Testis (tissue), 3 donors: ENCODE measurements around the gene SLC9A4. TPM values are rescaled to one million over a fixed set of nuclear protein-coding genes. Genes with fewer than 3 reads are reported as not detected.

ENCODE experiments used
- DNase-seq: peaks from one replicate; pipeline ENCODE4 v3.0.0-alpha.2; 2019
- H3K27ac ChIP-seq, 2 donors: fragments of 200-600 bp; sonication (generic); one replicate each; pipeline ENCODE4 v1.5.1; 2019
- H3K27me3 ChIP-seq: fragments of 200-600 bp; sonication (generic); one replicate; pipeline ENCODE4 v1.5.1; 2019
- H3K36me3 ChIP-seq: fragments of 200-600 bp; sonication (generic); one replicate; pipeline ENCODE4 v1.5.1; 2017; ENCODE audit warnings: low read depth; ENCODE audit errors: missing control alignments
- H3K4me1 ChIP-seq: fragments of 200-600 bp; sonication (generic); one replicate; pipeline ENCODE4 v1.5.1; 2019
- H3K4me3 ChIP-seq, 2 donors: fragments of 200-600 bp; sonication (generic); one replicate each; pipeline ENCODE4 v1.5.1; 2017 to 2019
- H3K9me3 ChIP-seq: fragments of 200-600 bp; sonication (generic); one replicate; pipeline ENCODE4 v1.5.1; 2017
- POLR2A ChIP-seq: fragments of 450-650 bp; IDR thresholded peaks from one replicate; pipeline ENCODE4 v1.6.1; 2017; ENCODE audit warnings: antibody characterized with exemption, mild to moderate bottlenecking, moderate library complexity
- WGBS, 2 donors: methylation state at CpG; one replicate each; pipeline ENCODE4 v1.1.5; 2018; 5-methylcytosine and 5-hydroxymethylcytosine counted together
- intact Hi-C: fragments of 100-400 bp; cut with DNase I; formaldehyde crosslinking; loops from one replicate; pipeline ENCODE4 v1.15.1; 2023; ENCODE audit warnings: low total_unique reads
- microRNA-seq, 2 donors: library from miRNA; unstranded; fragments of <30 nt; microRNA quantifications; one replicate each; pipeline ENCODE4, GENCODE V29; 2016; ENCODE audit warnings: borderline number of aligned reads in 2 of 2, borderline replicate concordance in 1 of 2
- polyA plus RNA-seq: library from polyadenylated mRNA; stranded (reverse); fragments of 350-450 nt; fragmentation: Illumina TruSeq; extraction: RNeasy Lipid Tissue Mini Kit (QIAGEN cat#74804); gene quantifications from one replicate; pipeline ENCODE4 v1.2.3, GENCODE V29; 2014; ENCODE audit warnings: low read depth, low replicate concordance; ENCODE audit not compliant: insufficient read depth
- small RNA-seq, 2 donors: library from RNA; depleted of rRNA; stranded (forward); fragments of <200 nt; gene quantifications; one replicate each; pipeline ENCODE3, GENCODE V24; 2016
- total RNA-seq, 2 donors: library from RNA; depleted of rRNA; stranded (reverse); fragments of >200 nt; gene quantifications; one replicate each; pipeline ENCODE4 v1.2.3, GENCODE V29; 2016
- TF ChIP-seq, protein P1 (sequence below), 3 experiments: fragments of 450-650 bp in 2 of 3; fragments of 200-600 bp in 1 of 3; sonication (generic) in 1 of 3; IDR thresholded peaks; one replicate each; pipeline ENCODE4 v1.5.1; 2016 to 2019; ENCODE audit warnings: antibody characterized with exemption in 3 of 3, mild to moderate bottlenecking in 2 of 3, moderate library complexity in 1 of 3

Gene SLC9A4
- total and polyA plus RNA-seq, 3 donors from 2014 or later = 0.31 to 0.81 (median 0.34) TPM

DNA sequence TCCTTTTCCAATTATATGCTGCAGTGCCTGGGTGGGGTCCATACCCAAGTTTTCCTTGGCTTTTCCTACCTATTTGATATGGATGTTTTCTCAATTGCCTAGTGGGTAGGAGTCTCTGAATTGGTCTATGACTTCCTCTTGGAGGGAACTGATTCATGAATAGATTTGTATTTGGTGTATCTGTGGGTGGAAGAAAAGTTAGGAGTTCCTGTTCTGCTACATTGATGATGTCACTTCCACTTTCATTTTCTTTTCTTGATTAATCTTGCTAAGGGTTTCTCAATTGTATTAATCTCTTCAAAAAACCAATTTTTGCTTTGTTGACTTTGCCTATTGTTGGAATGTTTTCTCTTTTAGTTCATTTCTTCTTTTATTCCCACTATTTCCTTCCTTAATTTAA is 108.9 kb downstream of the SLC9A4 start:
- DNase-seq = no peak
- intact Hi-C loops = no loop called here
- TF ChIP-seq, protein P1, sequence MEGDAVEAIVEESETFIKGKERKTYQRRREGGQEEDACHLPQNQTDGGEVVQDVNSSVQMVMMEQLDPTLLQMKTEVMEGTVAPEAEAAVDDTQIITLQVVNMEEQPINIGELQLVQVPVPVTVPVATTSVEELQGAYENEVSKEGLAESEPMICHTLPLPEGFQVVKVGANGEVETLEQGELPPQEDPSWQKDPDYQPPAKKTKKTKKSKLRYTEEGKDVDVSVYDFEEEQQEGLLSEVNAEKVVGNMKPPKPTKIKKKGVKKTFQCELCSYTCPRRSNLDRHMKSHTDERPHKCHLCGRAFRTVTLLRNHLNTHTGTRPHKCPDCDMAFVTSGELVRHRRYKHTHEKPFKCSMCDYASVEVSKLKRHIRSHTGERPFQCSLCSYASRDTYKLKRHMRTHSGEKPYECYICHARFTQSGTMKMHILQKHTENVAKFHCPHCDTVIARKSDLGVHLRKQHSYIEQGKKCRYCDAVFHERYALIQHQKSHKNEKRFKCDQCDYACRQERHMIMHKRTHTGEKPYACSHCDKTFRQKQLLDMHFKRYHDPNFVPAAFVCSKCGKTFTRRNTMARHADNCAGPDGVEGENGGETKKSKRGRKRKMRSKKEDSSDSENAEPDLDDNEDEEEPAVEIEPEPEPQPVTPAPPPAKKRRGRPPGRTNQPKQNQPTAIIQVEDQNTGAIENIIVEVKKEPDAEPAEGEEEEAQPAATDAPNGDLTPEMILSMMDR (IDR thresholded peaks at IDR 0.05) = no peak
- TF ChIP-seq POLR2A = no peak
- Histone ChIP-seq H3K36me3 (no peaks in the 10 kb centered on the region), H3K4me3 (no peak overlapping the region), H3K9me3 (no peaks in the 10 kb centered on the region), H3K27me3 (no peaks in the 10 kb centered on the region), H3K4me1 (no peaks in the 10 kb centered on the region), H3K27ac (no peak overlapping the region)

DNA sequence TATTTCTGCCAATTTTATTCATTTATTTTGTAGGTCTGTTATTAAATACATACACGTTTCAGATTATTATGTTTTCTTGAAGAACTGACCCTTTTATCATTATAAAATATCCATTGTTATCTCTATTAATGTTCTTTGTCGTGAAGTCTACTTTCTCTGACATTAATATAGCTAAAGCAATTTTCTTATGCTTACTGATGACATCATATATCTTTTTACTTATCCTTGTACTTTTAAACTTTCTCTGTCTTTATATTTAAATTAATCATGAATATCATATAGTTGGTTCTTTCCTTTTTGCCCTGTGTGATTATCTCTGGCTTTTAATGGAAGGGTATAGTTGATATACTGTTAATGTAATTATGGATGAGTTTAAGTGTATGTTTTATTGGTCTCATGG is 109.8 kb downstream of the SLC9A4 start:
- Histone ChIP-seq H3K4me1 (no peaks in the 10 kb centered on the region), H3K4me3 (no peak overlapping the region), H3K36me3 (no peaks in the 10 kb centered on the region), H3K27ac (no peak overlapping the region), H3K9me3 (no peaks in the 10 kb centered on the region), H3K27me3 (no peaks in the 10 kb centered on the region)
- no peak for DNase-seq
- intact Hi-C loops = no loop called here
- 54 to 67% methylated on average over 2 of the region's 2 CpGs for WGBS, 2 donors
- TF ChIP-seq, protein P1 (IDR thresholded peaks at IDR 0.05) = no peak
- no peak for TF ChIP-seq POLR2A

Small RNA genes within 50 kb of the gene (microRNA-seq; reads per million reads assigned to microRNA genes)
- gene MIR4772 = 0 reads per million in 2 donors

Small RNA genes within 50 kb of the gene (small RNA-seq; reads per million reads assigned to genes)
- gene MIR4772 = 0 reads per million in 2 donors

Other genes with a start within 250 kb of the SLC9A4 start
- 1 to 10 TPM; 1.0 to 5.8 TPM for gene IL1RL1, start 161.7 kb upstream of the SLC9A4 start, total RNA-seq
- 0.78 TPM for gene IL1RL1, start 161.7 kb upstream of the SLC9A4 start, polyA plus RNA-seq
- gene IL18R1, start 117.4 kb upstream of the SLC9A4 start, total RNA-seq = 1 to 10 TPM; 1.0 to 2.9 TPM
- 1.1 TPM for gene IL18R1, start 117.4 kb upstream of the SLC9A4 start, polyA plus RNA-seq
- gene IL18RAP, start 50.1 kb upstream of the SLC9A4 start, total RNA-seq = 1 to 10 TPM in 1 of 2 donors, under 1 TPM in 1; 0.16 to 2.4 TPM
- gene IL18RAP, start 50.1 kb upstream of the SLC9A4 start, polyA plus RNA-seq = 0.47 TPM
- 1 to 10 TPM; 8.4 to 9.4 TPM for gene SLC9A2, start 146.3 kb downstream of the SLC9A4 start, total RNA-seq
- 16.3 TPM for gene SLC9A2, start 146.3 kb downstream of the SLC9A4 start, polyA plus RNA-seq